Endothelial cell of umbilical vein (primary cell): Measurements from ENCODE around the gene TAT.

ENCODE experiments used
- EZH2 ChIP-seq: IDR thresholded peaks from 2 replicates; pipeline ENCODE4 v1.6.1; 2012; ENCODE audit warnings: borderline replicate concordance, low read depth, mild to moderate bottlenecking, moderate library complexity, low read length, inconsistent platforms; ENCODE audit not compliant: severe bottlenecking
- POLR2A ChIP-seq: IDR thresholded peaks from 2 replicates; pipeline ENCODE4 v1.6.1; 2012; ENCODE audit warnings: low read depth, mild to moderate bottlenecking, control low read depth, low read length
- TF ChIP-seq, protein P1 (sequence below), 2 donors: IDR thresholded peaks; 1 replicate in 1 of 2; 2 replicates in 1 of 2; pipeline ENCODE4 v1.5.1; 2011; ENCODE audit warnings: low read length in 2 of 2, mild to moderate bottlenecking in 2 of 2, moderate library complexity in 2 of 2, control low read depth in 1 of 2, inconsistent platforms in 1 of 2, low read depth in 1 of 2; ENCODE audit not compliant: insufficient read depth in 1 of 2; ENCODE audit errors: extremely low read depth in 1 of 2

DNA sequence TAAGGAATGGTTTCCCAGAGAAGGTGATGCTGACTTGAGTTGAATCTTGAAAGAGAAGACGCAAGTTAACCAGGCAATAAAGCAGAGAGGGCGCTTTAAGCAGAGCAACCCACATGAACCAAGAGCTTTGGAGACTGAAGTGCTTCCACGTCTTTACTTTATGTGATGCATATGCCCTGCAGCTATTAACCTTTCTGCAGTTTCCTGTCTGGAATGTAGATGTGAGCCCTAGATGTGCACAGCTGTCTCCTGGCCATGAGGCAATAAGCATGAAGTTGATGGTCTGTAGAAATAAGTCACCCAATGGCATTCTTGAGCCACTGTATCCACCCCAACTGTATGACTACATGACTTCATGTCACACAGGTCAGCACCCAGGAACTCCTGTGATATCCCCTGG, 56.3 kb downstream of the TAT start:
- no peak for TF ChIP-seq POLR2A
- TF ChIP-seq, protein P1, sequence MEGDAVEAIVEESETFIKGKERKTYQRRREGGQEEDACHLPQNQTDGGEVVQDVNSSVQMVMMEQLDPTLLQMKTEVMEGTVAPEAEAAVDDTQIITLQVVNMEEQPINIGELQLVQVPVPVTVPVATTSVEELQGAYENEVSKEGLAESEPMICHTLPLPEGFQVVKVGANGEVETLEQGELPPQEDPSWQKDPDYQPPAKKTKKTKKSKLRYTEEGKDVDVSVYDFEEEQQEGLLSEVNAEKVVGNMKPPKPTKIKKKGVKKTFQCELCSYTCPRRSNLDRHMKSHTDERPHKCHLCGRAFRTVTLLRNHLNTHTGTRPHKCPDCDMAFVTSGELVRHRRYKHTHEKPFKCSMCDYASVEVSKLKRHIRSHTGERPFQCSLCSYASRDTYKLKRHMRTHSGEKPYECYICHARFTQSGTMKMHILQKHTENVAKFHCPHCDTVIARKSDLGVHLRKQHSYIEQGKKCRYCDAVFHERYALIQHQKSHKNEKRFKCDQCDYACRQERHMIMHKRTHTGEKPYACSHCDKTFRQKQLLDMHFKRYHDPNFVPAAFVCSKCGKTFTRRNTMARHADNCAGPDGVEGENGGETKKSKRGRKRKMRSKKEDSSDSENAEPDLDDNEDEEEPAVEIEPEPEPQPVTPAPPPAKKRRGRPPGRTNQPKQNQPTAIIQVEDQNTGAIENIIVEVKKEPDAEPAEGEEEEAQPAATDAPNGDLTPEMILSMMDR (IDR thresholded peaks at IDR 0.05; ENCODE audit: extremely low read depth in 1 of 2, insufficient read depth in 1 of 2, low read depth in 1 of 2, low read length in 2 of 2): no peak
- TF ChIP-seq EZH2: no peak
